ENCODE results near the gene ZIC4. TPM values are rescaled to one million over a fixed set of nuclear protein-coding genes. Genes with fewer than 3 reads are reported as not detected.

The ZIC4 gene
- total RNA-seq, 5 donors from 2014 or later (not counting 1 experiment from before 2014, with no cell fraction given) = not detected

DNA sequence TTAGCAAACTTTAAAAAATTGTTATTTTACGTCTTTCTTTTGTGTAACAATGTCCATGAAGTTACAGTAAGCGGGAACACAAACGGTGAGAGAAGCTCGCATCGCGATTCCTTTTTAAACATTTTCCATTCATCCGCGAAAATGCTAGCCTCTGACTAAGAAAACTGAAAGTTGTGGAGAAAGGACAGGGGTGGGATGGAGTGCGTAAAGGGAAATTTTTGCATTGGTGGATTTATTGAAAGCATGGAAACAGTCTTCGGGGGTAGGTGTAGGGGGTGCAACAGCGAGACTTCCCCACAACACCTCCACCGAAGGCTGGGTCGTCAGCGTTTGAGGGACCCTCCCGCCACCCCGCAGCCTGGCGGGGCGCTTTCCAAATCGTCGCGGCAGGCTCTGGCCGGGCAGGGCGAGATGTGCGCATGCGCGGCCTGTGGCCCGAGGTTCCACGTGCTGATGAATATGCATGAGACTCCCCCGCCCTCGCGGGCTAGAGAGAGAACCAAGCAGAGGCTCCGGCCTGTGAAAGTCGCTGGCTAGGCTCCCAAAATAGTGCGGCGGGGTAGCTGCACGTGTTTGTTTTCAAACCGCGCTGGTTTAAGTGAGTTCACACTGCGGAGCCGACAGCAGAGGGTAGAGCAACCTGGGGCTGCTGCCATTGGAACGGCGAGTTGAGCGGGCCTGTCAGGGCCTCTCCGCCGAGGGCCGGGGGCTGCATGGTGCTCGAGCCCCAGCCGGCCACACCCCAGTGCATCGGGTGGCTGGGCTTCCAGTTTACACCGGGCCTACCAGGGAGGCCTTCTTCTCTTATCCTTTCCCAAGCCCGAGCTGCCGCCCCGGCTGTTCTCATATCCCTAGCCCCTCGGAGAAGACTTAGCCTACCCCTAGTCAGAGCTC lies 12.7 kb upstream of the ZIC4 start:
- POLR2A ChIA-PET = no interaction called here
- DNase-seq = no peak
- Histone ChIP-seq H3K36me3 (ENCODE audit: control insufficient read depth in 2 of 2, extremely low read depth in 1 of 2, insufficient read depth in 1 of 2, low read length in 1 of 2) (no peaks in the 10 kb centered on the region), H3K27me3 (replicated peaks in 1 of 2; ENCODE audit: control insufficient read depth in 2 of 2, extremely low read depth in 1 of 2, insufficient read depth in 2 of 2, low read length in 1 of 2) (peaks cover 49 to 57% of the 10 kb centered on the region in 2 experiments), H3K4me1 (ENCODE audit: control insufficient read depth in 1 of 2, extremely low read depth in 1 of 2, insufficient read depth in 2 of 2, low read length in 2 of 2) (peaks cover 0 to 4% of the 10 kb centered on the region in 2 experiments), H3K9me3 (peaks cover 4% of the 10 kb centered on the region), H3K4me3 (ENCODE audit: control insufficient read depth in 1 of 2, extremely low read depth in 1 of 2, low read length in 1 of 2) (peak overlapping the region in 1 of 2 donors; percentile 5), H3K27ac (ENCODE audit: low read length) (no peak overlapping the region)
- peaks cover 0 to 11% (median 0%) of the 10 kb centered on the region in 3 donors for H3K9me3 Mint-ChIP-seq
- CTCF ChIA-PET = no interaction called here
- peak overlapping the region in 1 of 2 donors; percentile 69 for H3K27ac Mint-ChIP-seq
- peaks cover 0 to 4% (median 4%) of the 10 kb centered on the region in 3 donors for H3K4me1 Mint-ChIP-seq
- ATAC-seq (replicated peaks in 1 of 4) = no peak
- peaks cover 76 to 84% of the 10 kb centered on the region in 2 donors for H3K27me3 Mint-ChIP-seq
- H3K4me3 Mint-ChIP-seq = no peak overlapping the region
- 7% methylated on average over 42 of the region's 54 CpGs for WGBS (ENCODE audit: insufficient coverage)
- peaks cover 4% of the 10 kb centered on the region for H3K36me3 Mint-ChIP-seq

GRCh38 chr3:147418371-147418781 lies 12.0 kb upstream of the ZIC4 start:
- no peak overlapping the region for H3K4me3 ChIP-seq (ENCODE audit: control insufficient read depth in 1 of 2, extremely low read depth in 1 of 2, low read length in 1 of 2)
- H3K27ac Mint-ChIP-seq = no peak overlapping the region
- WGBS (ENCODE audit: insufficient coverage) = 26% methylated on average over 4 of the region's 4 CpGs
- peaks cover 0 to 11% (median 0%) of the 10 kb centered on the region in 3 donors for H3K9me3 Mint-ChIP-seq
- H3K4me1 Mint-ChIP-seq = peaks cover 5 to 8% (median 6%) of the 10 kb centered on the region in 3 donors
- DNase-seq (no peak), ATAC-seq (replicated peaks in 1 of 4) (no peak)
- ChIA-PET CTCF (no interaction called here), POLR2A (no interaction called here)
- H3K9me3 ChIP-seq = peaks cover 4% of the 10 kb centered on the region
- peaks cover 4% of the 10 kb centered on the region for H3K36me3 Mint-ChIP-seq
- H3K4me1 ChIP-seq (ENCODE audit: control insufficient read depth in 1 of 2, extremely low read depth in 1 of 2, insufficient read depth in 2 of 2, low read length in 2 of 2) = peaks cover 2 to 7% of the 10 kb centered on the region in 2 experiments
- H3K27me3 ChIP-seq (replicated peaks in 1 of 2; ENCODE audit: control insufficient read depth in 2 of 2, extremely low read depth in 1 of 2, insufficient read depth in 2 of 2, low read length in 1 of 2) = peaks cover 50 to 54% of the 10 kb centered on the region in 2 experiments
- no peaks in the 10 kb centered on the region for H3K36me3 ChIP-seq (ENCODE audit: control insufficient read depth in 2 of 2, extremely low read depth in 1 of 2, insufficient read depth in 1 of 2, low read length in 1 of 2)
- H3K27ac ChIP-seq (ENCODE audit: low read length) = no peak overlapping the region
- no peak overlapping the region for H3K4me3 Mint-ChIP-seq
- H3K27me3 Mint-ChIP-seq = peaks cover 75 to 82% of the 10 kb centered on the region in 2 donors

GRCh38 chr3:147417551-147418295 lies 11.4 kb upstream of the ZIC4 start:
- ChIA-PET CTCF (no interaction called here), POLR2A (no interaction called here)
- H3K27me3 ChIP-seq (replicated peaks in 1 of 2; ENCODE audit: control insufficient read depth in 2 of 2, extremely low read depth in 1 of 2, insufficient read depth in 2 of 2, low read length in 1 of 2) = peaks cover 47 to 54% of the 10 kb centered on the region in 2 experiments
- no peak overlapping the region for H3K4me3 ChIP-seq (ENCODE audit: control insufficient read depth in 1 of 2, extremely low read depth in 1 of 2, low read length in 1 of 2)
- Mint-ChIP-seq H3K4me3 (no peak overlapping the region), H3K27ac (no peak overlapping the region), H3K27me3 (peaks cover 74 to 82% of the 10 kb centered on the region in 2 donors), H3K36me3 (peaks cover 4% of the 10 kb centered on the region), H3K9me3 (peaks cover 0 to 9% (median 0%) of the 10 kb centered on the region in 3 donors), H3K4me1 (peaks cover 10 to 12% (median 12%) of the 10 kb centered on the region in 3 donors)
- H3K9me3 ChIP-seq = peaks cover 4% of the 10 kb centered on the region
- no peaks in the 10 kb centered on the region for H3K36me3 ChIP-seq (ENCODE audit: control insufficient read depth in 2 of 2, extremely low read depth in 1 of 2, insufficient read depth in 1 of 2, low read length in 1 of 2)
- 0% methylated on average over 1 of the region's 7 CpGs for WGBS (ENCODE audit: insufficient coverage)
- no peak for ATAC-seq (replicated peaks in 1 of 4)
- DNase-seq = no peak
- H3K4me1 ChIP-seq (ENCODE audit: control insufficient read depth in 1 of 2, extremely low read depth in 1 of 2, insufficient read depth in 2 of 2, low read length in 2 of 2) = peaks cover 3 to 14% of the 10 kb centered on the region in 2 experiments
- H3K27ac ChIP-seq (ENCODE audit: low read length) = no peak overlapping the region

GRCh38 chr3:147416931-147417330 lies 10.6 kb upstream of the ZIC4 start:
- H3K9me3 Mint-ChIP-seq = peaks cover 0 to 7% (median 0%) of the 10 kb centered on the region in 3 donors
- peaks cover 4% of the 10 kb centered on the region for H3K36me3 Mint-ChIP-seq
- Histone ChIP-seq H3K27me3 (replicated peaks in 1 of 2; ENCODE audit: control insufficient read depth in 2 of 2, extremely low read depth in 1 of 2, insufficient read depth in 2 of 2, low read length in 1 of 2) (peaks cover 41 to 56% of the 10 kb centered on the region in 2 experiments), H3K9me3 (peaks cover 4% of the 10 kb centered on the region), H3K4me1 (ENCODE audit: control insufficient read depth in 1 of 2, extremely low read depth in 1 of 2, insufficient read depth in 2 of 2, low read length in 2 of 2) (peaks cover 3 to 18% of the 10 kb centered on the region in 2 experiments), H3K4me3 (ENCODE audit: control insufficient read depth in 1 of 2, extremely low read depth in 1 of 2, low read length in 1 of 2) (no peak overlapping the region), H3K27ac (ENCODE audit: low read length) (no peak overlapping the region), H3K36me3 (ENCODE audit: control insufficient read depth in 2 of 2, extremely low read depth in 1 of 2, insufficient read depth in 1 of 2, low read length in 1 of 2) (no peaks in the 10 kb centered on the region)
- ATAC-seq (replicated peaks in 1 of 4) (no peak), DNase-seq (no peak)
- POLR2A ChIA-PET = no interaction called here
- whole genome bisulfite sequencing (ENCODE audit: insufficient coverage) = 0% methylated on average over 1 of the region's 1 CpG
- no peak overlapping the region for H3K27ac Mint-ChIP-seq
- CTCF ChIA-PET = no interaction called here
- peaks cover 14 to 18% (median 17%) of the 10 kb centered on the region in 3 donors for H3K4me1 Mint-ChIP-seq
- no peak overlapping the region for H3K4me3 Mint-ChIP-seq
- H3K27me3 Mint-ChIP-seq = peaks cover 70 to 80% of the 10 kb centered on the region in 2 donors

DNA sequence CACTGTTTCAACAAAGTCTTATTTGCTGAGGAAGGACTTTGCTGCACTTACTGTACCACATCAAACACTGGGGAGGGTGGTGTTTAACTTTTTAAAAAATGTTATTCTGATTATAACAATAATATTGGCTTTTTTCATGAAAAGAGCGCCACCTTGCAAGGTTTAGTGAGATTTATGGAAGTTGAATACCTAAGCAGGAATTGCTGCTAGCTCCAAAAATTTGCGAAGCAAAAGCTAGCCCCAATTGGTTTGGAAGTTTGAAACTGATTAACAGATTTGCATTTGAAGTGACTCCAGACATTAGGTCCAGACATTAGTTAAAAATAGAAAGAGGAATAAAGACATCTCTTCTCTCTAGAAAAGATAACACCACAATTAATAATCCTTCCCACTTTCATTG lies 9.5 kb upstream of the ZIC4 start:
- peaks cover 42 to 56% of the 10 kb centered on the region in 2 experiments for H3K27me3 ChIP-seq (replicated peaks in 1 of 2; ENCODE audit: control insufficient read depth in 2 of 2, extremely low read depth in 1 of 2, insufficient read depth in 2 of 2, low read length in 1 of 2)
- H3K9me3 ChIP-seq = peaks cover 4% of the 10 kb centered on the region
- H3K27me3 Mint-ChIP-seq = peaks cover 76 to 84% of the 10 kb centered on the region in 2 donors
- H3K4me1 ChIP-seq (ENCODE audit: control insufficient read depth in 1 of 2, extremely low read depth in 1 of 2, insufficient read depth in 2 of 2, low read length in 2 of 2) = peaks cover 3 to 22% of the 10 kb centered on the region in 2 experiments
- no peak overlapping the region for H3K27ac Mint-ChIP-seq
- H3K4me3 Mint-ChIP-seq = no peak overlapping the region
- CTCF ChIA-PET = no interaction called here
- POLR2A ChIA-PET = no interaction called here
- peaks cover 4% of the 10 kb centered on the region for H3K36me3 Mint-ChIP-seq
- no peak overlapping the region for H3K4me3 ChIP-seq (ENCODE audit: control insufficient read depth in 1 of 2, extremely low read depth in 1 of 2, low read length in 1 of 2)
- WGBS (ENCODE audit: insufficient coverage) = no CpG with 5 or more reads among the region's 2 CpGs
- H3K36me3 ChIP-seq (ENCODE audit: control insufficient read depth in 2 of 2, extremely low read depth in 1 of 2, insufficient read depth in 1 of 2, low read length in 1 of 2) = no peaks in the 10 kb centered on the region
- DNase-seq (no peak), ATAC-seq (replicated peaks in 1 of 4) (no peak)
- peaks cover 23 to 28% (median 28%) of the 10 kb centered on the region in 3 donors for H3K4me1 Mint-ChIP-seq
- peaks cover 0 to 7% (median 0%) of the 10 kb centered on the region in 3 donors for H3K9me3 Mint-ChIP-seq
- H3K27ac ChIP-seq (ENCODE audit: low read length) = no peak overlapping the region

DNA sequence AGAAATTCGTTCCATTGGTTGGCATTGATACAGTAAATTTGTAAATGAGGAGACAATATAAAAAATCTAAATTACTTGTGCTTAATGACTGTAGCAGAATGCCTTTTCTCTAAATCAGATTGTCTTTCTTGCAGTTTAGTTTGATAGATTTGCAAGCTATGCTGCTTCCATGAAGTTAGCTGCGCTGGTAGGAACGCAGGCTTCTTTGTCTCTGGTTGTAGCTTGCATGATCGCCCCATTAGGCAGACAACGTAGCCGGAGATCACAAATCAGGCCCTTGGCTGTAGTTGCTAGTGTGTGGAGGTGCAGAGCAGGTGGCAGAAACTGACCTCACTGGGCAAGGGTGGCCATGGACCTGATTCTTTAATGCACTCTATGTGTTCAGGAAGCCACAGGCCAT lies 8.9 kb upstream of the ZIC4 start:
- POLR2A ChIA-PET = no interaction called here
- no peak for ATAC-seq (replicated peaks in 1 of 4)

More for the DNA sequence above, 8.9 kb upstream of the ZIC4 start:
- Mint-ChIP-seq H3K27ac (no peak overlapping the region), H3K27me3 (peaks cover 74 to 83% of the 10 kb centered on the region in 2 donors), H3K4me3 (no peak overlapping the region), H3K4me1 (peaks cover 26 to 32% (median 32%) of the 10 kb centered on the region in 3 donors), H3K36me3 (peaks cover 4% of the 10 kb centered on the region), H3K9me3 (peaks cover 0 to 7% (median 0%) of the 10 kb centered on the region in 3 donors)
- Histone ChIP-seq H3K9me3 (peaks cover 4% of the 10 kb centered on the region), H3K27me3 (replicated peaks in 1 of 2; ENCODE audit: control insufficient read depth in 2 of 2, extremely low read depth in 1 of 2, insufficient read depth in 2 of 2, low read length in 1 of 2) (peaks cover 41 to 56% of the 10 kb centered on the region in 2 experiments), H3K4me3 (ENCODE audit: control insufficient read depth in 1 of 2, extremely low read depth in 1 of 2, low read length in 1 of 2) (no peak overlapping the region), H3K4me1 (ENCODE audit: control insufficient read depth in 1 of 2, extremely low read depth in 1 of 2, insufficient read depth in 2 of 2, low read length in 2 of 2) (peaks cover 3 to 28% of the 10 kb centered on the region in 2 experiments), H3K27ac (ENCODE audit: low read length) (no peak overlapping the region), H3K36me3 (ENCODE audit: control insufficient read depth in 2 of 2, extremely low read depth in 1 of 2, insufficient read depth in 1 of 2, low read length in 1 of 2) (no peaks in the 10 kb centered on the region)
- CTCF ChIA-PET = no interaction called here
- DNase-seq = no peak
- whole genome bisulfite sequencing (ENCODE audit: insufficient coverage) = 4% methylated on average over 5 of the region's 6 CpGs

Measured in T-cell (primary cell).